Cardiac septum (tissue), 1 donor: Measurements from ENCODE around the gene ATXN1. TPM values are rescaled to one million over a fixed set of nuclear protein-coding genes. Genes with fewer than 3 reads are reported as not detected.

ENCODE experiments used
- DNase-seq: peaks from one replicate; pipeline ENCODE4 v3.0.0-alpha.2; 2020; ENCODE audit warnings: low spot score
- intact Hi-C: fragments of 100-400 bp; cut with DNase I; formaldehyde crosslinking; loops from one replicate; pipeline ENCODE4 v1.14.0; 2022
- total RNA-seq: library from RNA; stranded (reverse); fragmentation: NEBNext Ultra II Directional; extraction: Animal tissue kit (Norgen Biotek cat#: 25700); gene quantifications from one replicate; pipeline ENCODE4 v1.2.1, GENCODE V29; 2021
- donor health status: DM: no; HTN: no; CAD: no.

ATXN1 gene
- total RNA-seq, 1 donor from 2014 or later, result 40.2 TPM

DNA sequence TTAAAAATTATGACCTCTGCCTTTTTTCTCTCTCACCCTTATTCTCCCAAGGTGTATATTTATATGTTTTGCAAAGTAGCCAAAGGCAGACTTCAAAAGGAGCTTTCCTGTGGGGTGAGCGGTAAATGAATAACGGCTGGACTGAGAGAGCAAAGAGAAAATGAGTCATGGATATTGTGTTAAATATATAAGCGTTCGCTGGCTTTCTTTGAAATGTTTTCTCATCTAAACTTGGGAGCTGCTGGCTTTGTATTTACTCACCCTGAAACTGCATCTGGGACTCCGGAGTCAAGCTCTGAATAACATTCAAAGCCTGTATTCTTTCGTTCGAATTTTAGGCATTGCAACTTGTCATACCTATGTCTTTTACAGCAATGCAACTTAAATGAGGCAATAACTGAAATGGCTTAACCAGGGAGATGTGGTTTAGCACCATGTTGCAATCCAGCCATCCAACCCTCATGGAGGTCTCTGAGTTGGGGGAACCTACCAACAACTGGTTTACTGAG, 32.0 kb downstream of the ATXN1 start:
- intact Hi-C loops, result no loop called here
- DNase-seq, result no peak

- intact Hi-C loops, result no loop called here
Measured at GRCh38 chr6:16728513-16729182, 32.6 kb downstream of the ATXN1 start.

DNA sequence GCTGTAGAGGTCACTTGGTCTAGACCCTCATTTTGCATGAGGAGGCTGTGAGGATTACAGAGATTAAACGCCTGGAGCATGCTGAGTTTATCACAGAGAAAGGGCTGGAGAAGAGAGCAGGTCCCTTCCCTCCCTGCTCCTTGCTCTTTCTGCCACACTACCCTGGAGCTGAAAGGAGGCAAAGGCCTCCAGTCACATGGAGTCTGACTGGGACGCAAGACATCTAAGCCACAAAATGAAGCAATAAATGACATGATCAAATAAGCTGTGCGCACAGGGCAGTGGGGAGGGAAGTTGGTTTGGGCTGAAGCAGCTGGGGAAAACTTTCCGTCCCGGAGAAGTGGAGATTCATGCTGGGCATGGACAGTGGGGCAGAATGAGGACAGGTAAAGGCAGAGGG, 33.3 kb downstream of the ATXN1 start:
- intact Hi-C loops, result no loop called here
- DNase-seq, result peak; percentile 78

More at GRCh38 chr6:16728513-16729182, 32.6 kb downstream of the ATXN1 start:
- DNase-seq, result no peak

DNA sequence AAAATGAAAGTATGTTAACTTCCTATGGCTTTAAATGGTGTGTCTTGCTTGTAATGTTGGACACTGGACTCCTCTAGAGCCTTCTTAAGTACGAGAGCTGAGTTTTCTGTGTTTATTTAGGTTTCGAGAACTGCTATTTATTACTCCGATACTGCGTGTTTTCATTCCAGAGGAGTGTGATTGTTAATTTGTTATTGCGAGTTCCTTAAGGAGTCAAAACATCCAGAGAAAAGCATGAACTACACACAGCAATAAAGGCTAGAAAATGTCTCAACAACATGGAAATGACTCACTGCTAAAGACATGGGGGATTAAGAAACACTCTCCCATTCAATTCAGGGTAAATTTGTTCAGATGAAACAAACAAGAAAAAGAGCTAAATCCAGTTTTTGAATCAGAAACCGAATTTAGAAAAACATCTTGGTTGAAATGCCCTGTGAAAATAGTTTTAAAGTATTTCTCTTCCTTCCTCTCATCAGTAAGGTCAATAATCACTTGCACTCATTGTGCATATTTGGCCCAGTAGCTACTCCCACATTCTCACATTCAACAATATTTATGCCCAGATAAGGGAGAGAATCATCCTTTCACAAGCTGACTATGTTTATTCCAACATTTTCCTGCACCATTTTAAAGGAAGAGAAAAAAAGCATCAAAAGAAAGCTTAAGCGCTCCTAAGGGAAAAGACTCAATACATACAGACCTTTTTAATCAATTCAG, 36.0 kb downstream of the ATXN1 start:
- DNase-seq, result no peak
- intact Hi-C loops, result no loop called here

DNA sequence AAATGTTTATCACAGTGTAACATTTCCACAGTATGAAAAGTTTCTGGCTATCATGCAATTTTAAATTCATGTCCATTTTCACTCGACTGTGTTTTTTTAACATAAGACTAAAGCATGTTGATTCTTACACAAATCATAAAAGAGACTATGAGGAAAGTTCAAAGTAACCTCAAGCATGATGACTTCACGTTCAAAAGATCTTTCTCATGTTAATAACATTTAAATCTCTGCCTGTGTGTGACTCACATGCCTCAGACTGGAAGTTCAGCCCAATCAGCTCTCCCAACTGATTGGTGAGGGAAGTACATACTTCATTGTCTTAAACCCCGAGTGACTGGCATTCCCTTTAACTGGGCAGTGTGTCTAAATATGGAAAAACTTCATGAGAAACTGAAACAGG, 37.4 kb downstream of the ATXN1 start:
- no peak for DNase-seq
- intact Hi-C loops, result no loop called here

GRCh38 chr6:16723402-16723801, 37.9 kb downstream of the ATXN1 start:
- DNase-seq, result no peak
- intact Hi-C loops, result no loop called here

DNA sequence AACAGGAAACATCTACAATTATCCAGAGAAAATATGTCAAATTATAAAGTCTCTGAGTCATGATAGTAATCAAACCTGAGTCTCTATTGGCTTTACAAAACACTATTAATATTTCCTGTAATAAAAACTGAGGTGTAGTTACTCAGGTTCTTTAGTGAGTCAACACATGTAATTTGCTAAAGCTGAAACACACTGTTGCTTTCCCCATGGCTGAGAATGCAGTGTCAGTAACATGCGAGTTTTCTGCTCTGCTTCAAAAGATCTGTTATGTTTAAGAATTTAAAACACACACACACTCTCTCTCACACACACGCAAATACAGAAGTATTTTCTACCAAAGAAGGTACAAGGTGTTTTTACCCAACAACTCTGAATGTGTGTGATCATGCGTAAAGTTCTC, 38.6 kb downstream of the ATXN1 start:
- intact Hi-C loops, result no loop called here
- DNase-seq, result no peak

GRCh38 chr6:16721977-16722376, 39.3 kb downstream of the ATXN1 start:
- intact Hi-C loops, result no loop called here
- no peak for DNase-seq

GRCh38 chr6:16720861-16721260, 40.4 kb downstream of the ATXN1 start:
- no peak for DNase-seq
- intact Hi-C loops, result no loop called here

GRCh38 chr6:16719488-16719887, 41.8 kb downstream of the ATXN1 start:
- intact Hi-C loops, result no loop called here
- no peak for DNase-seq

DNA sequence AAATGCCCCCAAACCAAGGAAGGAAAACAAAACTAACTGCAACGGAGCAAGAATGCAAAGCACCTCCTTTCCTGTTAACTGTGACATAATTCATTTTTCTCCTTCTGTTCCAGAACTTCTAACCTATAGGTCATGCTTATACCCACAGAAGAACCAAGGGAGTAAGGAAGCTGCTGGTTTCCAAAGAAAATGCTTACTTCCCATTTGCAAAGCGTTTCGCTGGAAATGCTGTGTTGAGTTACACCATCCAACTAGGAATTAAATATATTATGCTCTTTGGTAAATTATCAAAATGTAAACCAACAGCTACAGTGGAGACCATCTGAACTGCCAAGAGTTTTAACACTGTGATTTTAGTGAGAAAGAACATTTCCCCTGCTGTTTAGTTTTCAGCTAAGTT, 42.9 kb downstream of the ATXN1 start:
- DNase-seq, result no peak
- intact Hi-C loops, result no loop called here

- intact Hi-C loops, result no loop called here
- no peak for DNase-seq
Measured at GRCh38 chr6:16717275-16717942, 43.9 kb downstream of the ATXN1 start.

DNA sequence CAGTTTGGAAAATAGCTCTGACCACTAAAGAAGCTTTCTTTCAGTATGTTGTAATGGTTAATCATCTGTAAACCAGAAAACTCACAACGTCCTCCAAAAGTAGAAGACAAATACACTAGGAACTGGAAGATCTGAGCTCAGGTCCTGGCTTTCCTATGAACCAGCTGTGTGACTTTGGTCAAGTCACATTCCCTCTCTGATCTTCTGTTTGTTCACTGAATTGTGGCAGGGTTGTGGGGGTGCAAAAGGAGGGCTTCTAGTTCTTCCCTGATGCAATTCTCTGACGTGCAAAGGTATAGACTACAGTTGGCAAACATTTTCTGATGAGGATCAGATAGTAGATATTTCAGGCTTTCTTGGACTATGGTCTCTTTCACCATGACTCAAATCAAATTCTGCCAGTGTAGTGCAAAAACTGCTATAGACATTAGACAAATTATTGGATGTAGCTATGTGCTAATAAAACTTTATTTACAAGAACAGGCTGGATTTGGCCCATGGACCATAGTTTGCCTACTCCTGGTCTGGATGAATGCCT, 44.9 kb downstream of the ATXN1 start:
- no peak for DNase-seq
- intact Hi-C loops, result no loop called here

- DNase-seq, result no peak
- intact Hi-C loops, result no loop called here
Measured at GRCh38 chr6:16713597-16713996, 47.7 kb downstream of the ATXN1 start.

DNA sequence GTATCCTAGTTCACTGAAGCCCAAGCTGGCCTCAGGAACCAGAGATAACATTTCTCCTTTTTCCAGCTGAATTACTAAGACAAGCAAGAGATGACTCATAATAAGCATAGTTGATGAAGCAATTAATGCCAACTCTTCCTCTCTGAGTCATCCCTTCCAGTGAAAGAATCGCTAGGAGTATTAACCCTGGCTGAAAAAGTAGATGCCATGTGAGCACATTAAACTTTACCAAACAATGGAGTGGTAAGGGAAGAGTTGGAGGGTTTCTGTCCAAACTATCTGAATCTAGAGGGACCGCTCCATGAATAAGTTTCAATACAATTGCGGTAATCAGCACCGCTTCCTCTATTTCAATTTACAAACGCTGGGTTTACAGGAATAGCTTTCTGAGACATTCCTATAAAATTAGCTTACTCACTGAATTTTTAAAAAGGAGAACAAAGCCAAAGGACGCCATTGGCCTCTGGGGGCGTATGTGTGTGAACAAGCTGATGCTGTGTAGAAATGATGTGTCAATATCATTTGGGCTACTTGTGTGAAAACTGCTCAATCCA, 48.3 kb downstream of the ATXN1 start:
- no peak for DNase-seq
- intact Hi-C loops, result no loop called here

GRCh38 chr6:16712255-16712930, 48.9 kb downstream of the ATXN1 start:
- no peak for DNase-seq
- intact Hi-C loops, result no loop called here

DNA sequence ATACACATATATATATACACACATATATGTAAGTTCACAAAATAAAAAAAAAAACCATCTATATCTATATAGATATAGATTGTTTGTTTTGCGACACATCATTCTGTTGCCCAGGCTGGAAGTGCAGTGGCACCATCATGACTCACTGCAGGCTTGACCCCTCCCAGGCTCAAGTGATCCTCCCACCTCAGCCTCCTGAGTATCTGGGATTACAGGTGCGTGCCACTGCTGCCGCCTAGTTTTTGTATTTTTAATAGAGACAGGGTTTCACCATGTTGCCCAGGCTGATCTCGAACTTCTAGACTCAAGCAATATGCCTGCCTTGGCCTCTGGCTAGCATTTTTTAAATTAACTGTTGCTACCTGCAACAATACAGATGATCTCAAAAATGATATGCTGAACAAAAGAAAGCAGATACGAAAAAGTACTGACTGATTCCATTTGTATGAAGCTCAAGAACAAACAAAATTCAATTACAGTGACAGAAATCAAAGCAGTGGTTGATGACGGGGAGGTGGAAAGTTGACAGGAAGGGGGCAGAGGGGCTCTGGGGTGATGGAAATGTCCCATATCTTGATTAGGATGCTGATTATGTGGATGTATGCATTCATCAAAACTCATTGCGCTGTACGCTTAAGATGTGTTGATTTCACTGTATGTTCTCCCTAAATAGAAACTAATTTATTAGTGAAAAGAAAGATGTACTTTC, 49.6 kb downstream of the ATXN1 start:
- DNase-seq, result no peak
- intact Hi-C loops, result no loop called here

DNA sequence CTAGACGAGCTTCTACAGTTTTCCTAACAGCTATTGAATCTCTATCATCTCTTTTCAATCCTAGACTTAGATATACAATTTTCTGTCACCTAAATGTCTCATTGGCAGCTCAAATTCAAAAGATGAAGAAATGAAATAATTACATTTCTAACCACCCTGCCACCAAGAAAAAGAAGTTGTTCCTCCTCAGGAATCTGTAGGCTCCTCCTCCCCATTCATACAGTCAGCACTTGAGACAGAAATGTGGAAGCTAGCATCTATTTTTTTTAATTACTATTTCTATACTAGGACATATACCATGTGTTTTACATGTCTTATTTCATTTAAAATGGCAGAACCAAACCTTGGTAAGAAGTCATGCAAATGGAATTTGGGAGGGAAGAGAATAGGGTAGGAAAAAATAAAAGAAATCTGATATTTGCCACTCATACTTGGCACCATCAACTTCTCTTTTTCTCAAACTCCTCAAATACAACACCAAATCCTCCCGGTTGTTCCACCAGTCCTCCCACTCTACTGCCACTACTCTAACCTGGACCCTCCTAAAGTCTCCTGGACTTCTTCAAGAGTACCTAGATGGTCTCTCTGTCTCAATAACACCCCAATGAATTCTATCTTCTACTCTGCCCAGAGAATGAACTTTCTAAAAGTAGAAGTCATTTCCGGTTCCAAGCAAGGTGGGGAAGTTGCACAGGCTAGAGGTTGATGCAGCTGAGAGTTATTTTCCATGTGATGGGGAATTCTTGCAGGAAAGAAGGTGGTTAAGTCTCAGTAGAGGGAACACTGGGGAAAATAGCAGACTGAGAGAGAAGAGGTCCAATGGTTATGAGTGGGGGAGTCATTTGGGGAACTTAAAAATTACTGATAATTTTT, 54.1 kb downstream of the ATXN1 start:
- no peak for DNase-seq
- intact Hi-C loops, result no loop called here
